ENCODE data around the gene PRKCA.
A peak's percentile ranks its signal among the peaks of the same experiment; 100 is the strongest.

Gene PRKCA

DNA sequence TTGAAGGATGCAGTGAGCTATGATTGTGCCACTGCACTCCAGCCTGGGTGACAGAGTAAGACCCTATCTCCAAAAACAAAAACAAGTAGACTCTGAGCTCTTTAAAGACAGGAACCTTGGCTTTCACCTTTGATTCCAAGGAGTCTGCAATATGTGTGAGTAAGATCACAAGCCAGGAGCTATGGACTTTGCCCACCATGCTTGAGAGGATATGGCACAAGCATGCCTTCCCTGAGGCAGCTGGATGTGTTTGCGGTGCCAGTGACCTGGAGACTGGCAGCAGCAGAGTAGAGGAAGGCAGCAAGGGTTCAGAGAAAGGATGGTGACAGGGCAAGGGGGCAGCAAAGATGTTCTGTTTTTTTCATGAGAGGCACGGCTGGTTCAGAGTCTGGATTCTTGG lies 14.5 kb upstream of the PRKCA start:
- no peak for TF ChIP-seq USF1 (IDR thresholded peaks at IDR 0.05)
- TF ChIP-seq, protein P1, sequence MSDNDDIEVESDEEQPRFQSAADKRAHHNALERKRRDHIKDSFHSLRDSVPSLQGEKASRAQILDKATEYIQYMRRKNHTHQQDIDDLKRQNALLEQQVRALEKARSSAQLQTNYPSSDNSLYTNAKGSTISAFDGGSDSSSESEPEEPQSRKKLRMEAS (IDR thresholded peaks at IDR 0.05): no peak
- TF ChIP-seq NFIC (IDR thresholded peaks at IDR 0.05): no peak
- TF ChIP-seq YY1 (IDR thresholded peaks at IDR 0.05; ENCODE audit: low read depth): no peak
- TF ChIP-seq CREB1 (IDR thresholded peaks at IDR 0.05; ENCODE audit: low read depth): no peak
- TF ChIP-seq TAF1 (IDR thresholded peaks at IDR 0.05; ENCODE audit: low read depth): no peak
- TF ChIP-seq TCF12 (IDR thresholded peaks at IDR 0.05; ENCODE audit: low read depth): no peak
- TF ChIP-seq RAD21 (IDR thresholded peaks at IDR 0.05; ENCODE audit: low read depth): no peak
- no peak for TF ChIP-seq EGR1 (IDR thresholded peaks at IDR 0.05)
- TF ChIP-seq FOXM1 (IDR thresholded peaks at IDR 0.05; ENCODE audit: borderline replicate concordance, low read depth): no peak

DNA sequence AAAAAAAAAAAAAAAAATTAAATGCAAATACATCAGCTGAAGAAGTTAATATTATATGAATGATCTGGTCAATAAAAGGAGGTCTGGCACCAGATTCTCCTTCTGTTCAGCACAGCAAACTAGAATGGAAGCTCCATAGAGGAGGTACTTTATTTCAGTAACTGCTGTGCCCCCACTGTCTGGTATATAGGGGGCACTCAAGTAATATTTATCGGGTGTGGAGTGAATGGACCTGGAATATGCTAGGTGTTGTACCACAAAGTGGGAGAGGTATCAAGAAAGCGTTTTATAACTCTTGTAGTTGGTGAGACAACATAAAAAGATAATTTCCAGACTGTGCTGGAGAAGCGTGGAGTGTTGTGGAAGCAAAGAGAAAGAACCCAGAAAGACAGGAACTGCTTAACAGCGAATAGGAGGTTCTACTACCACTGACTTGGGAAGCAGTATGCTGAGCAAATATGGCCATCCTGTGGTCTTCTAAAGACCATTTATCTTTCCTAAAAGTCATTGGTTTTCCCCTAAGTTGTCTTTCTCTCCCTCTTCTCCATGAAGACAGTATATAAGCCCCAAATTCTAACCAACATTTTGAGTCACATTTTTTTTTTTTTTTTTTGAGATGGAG lies 12.2 kb upstream of the PRKCA start:
- peak; percentile 54 for TF ChIP-seq RAD21 (IDR thresholded peaks at IDR 0.05; ENCODE audit: low read depth)
- no peak for TF ChIP-seq FOXM1 (IDR thresholded peaks at IDR 0.05; ENCODE audit: borderline replicate concordance, low read depth)

- TF ChIP-seq FOXM1 (IDR thresholded peaks at IDR 0.05; ENCODE audit: borderline replicate concordance, low read depth): no peak
- no peak for TF ChIP-seq ZBTB7A (IDR thresholded peaks at IDR 0.05; ENCODE audit: low read depth)
- TF ChIP-seq USF1 (IDR thresholded peaks at IDR 0.05): no peak
- no peak for TF ChIP-seq NFIC (IDR thresholded peaks at IDR 0.05)
- TF ChIP-seq TEAD4 (IDR thresholded peaks at IDR 0.05): no peak
- no peak for TF ChIP-seq CEBPB (IDR thresholded peaks at IDR 0.05)
- TF ChIP-seq YY1 (IDR thresholded peaks at IDR 0.05; ENCODE audit: low read depth): no peak
Measured at GRCh38 chr17:66292353-66292752, 10.1 kb upstream of the PRKCA start.

DNA sequence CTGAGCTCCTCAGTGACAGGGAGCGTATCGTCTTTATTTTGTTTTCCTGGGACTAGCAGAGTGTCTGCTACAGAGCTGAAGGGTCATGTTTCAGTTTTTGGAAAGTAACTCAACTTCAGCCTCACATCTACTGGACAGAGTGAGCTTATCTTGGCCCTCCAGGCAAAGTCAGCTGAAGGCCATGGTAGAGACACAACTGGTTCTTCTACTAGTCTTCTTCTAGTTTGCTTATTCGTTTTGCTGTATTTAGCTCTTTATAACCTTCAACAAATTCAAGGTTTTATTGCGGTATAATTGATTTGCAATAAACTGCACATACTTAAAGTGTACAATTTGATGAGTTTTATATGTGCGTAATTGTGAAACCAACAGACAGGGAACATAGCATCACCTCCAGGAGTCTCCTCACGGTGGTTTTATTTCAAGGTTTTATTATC lies 6.1 kb upstream of the PRKCA start:
- TF ChIP-seq TAF1 (IDR thresholded peaks at IDR 0.05; ENCODE audit: low read depth): no peak
- TF ChIP-seq EGR1 (IDR thresholded peaks at IDR 0.05): no peak
- no peak for TF ChIP-seq CEBPB (IDR thresholded peaks at IDR 0.05)

DNA sequence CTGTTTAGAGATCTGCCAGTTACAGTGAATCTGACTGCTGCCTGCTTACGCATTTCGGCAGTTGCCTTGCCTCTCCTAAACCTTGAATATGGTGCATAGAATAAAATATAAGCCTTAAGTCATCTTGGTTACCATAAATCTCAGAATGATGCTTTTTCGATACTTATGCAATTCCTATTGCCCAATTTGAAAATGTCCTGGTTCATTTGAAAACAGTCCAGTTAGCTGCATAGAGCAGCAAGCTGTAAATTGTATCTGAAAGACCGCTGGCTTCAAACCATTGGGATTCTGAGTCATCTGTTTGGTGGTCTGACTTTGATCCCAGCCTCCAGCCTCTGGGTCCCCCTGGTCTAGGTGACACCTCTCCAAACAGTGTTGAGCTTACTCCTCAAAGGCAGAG lies 2.7 kb upstream of the PRKCA start:
- TF ChIP-seq TAF1 (IDR thresholded peaks at IDR 0.05; ENCODE audit: low read depth) (no peak), EGR1 (IDR thresholded peaks at IDR 0.05) (no peak), NFIC (IDR thresholded peaks at IDR 0.05) (no peak), USF1 (IDR thresholded peaks at IDR 0.05) (no peak), CREB1 (IDR thresholded peaks at IDR 0.05; ENCODE audit: low read depth) (no peak), TEAD4 (IDR thresholded peaks at IDR 0.05) (no peak), ZBTB7A (IDR thresholded peaks at IDR 0.05; ENCODE audit: low read depth) (no peak), REST (IDR thresholded peaks at IDR 0.05; ENCODE audit: low read depth) (no peak)
- TF ChIP-seq, protein P1 (IDR thresholded peaks at IDR 0.05): no peak

GRCh38 chr17:66300956-66301355 lies 1.5 kb upstream of the PRKCA start:
- TF ChIP-seq CEBPB (IDR thresholded peaks at IDR 0.05) (no peak), REST (IDR thresholded peaks at IDR 0.05; ENCODE audit: low read depth) (no peak), TEAD4 (IDR thresholded peaks at IDR 0.05) (no peak), FOXM1 (IDR thresholded peaks at IDR 0.05; ENCODE audit: borderline replicate concordance, low read depth) (no peak), TAF1 (IDR thresholded peaks at IDR 0.05; ENCODE audit: low read depth) (no peak), RAD21 (IDR thresholded peaks at IDR 0.05; ENCODE audit: low read depth) (no peak), EP300 (IDR thresholded peaks at IDR 0.05; ENCODE audit: borderline replicate concordance) (no peak), NFIC (IDR thresholded peaks at IDR 0.05) (no peak), ZBTB7A (IDR thresholded peaks at IDR 0.05; ENCODE audit: low read depth) (no peak), CREB1 (IDR thresholded peaks at IDR 0.05; ENCODE audit: low read depth) (no peak), TCF12 (IDR thresholded peaks at IDR 0.05; ENCODE audit: low read depth) (no peak), EGR1 (IDR thresholded peaks at IDR 0.05) (no peak), YY1 (IDR thresholded peaks at IDR 0.05; ENCODE audit: low read depth) (no peak), USF1 (IDR thresholded peaks at IDR 0.05) (no peak)
- TF ChIP-seq, protein P1 (IDR thresholded peaks at IDR 0.05): no peak
